ENCODE results near the gene TRIM58.

Gene TRIM58

GRCh38 chr1:247857069-247857984 is at the start of gene TRIM58:
Gene TRIM58 (plus strand): TSS chr1:247857187. CDS start chr1:247857247, 60 bp downstream.
- DNase-seq (ENCODE audit: low spot score): peak; percentile 90

- DNase-seq (ENCODE audit: low spot score): no peak
Observed at GRCh38 chr1:247812637-247813036, 44.4 kb upstream of the TRIM58 start.

GRCh38 chr1:247822060-247822459 is 34.9 kb upstream of the TRIM58 start:
- DNase-seq (ENCODE audit: low spot score): no peak

DNA sequence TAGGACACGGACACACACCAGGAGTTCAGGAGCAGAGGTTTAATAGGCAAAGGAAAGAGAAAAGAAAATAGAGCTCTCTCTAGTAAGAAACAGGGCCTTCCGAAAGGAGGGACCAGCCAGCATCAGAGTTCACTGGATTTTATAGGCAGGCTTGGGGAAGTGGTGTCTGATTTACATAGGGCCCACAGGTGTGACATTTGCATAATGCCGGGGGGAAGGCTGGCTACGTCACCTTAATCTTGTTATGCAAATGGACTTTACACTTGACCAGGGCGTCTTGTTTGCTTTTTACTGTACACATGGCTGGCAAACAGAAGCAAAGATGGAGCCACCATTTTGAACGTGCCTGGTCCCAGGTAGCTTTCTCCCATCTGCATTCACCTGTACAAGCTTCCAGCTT is 33.0 kb upstream of the TRIM58 start, which contains the start of gene OR14A16:
OR14A16 (minus strand) TSS at position 97 of the 400 bp plus-strand sequence. CDS start 8,390 bp downstream, outside the sequence.
- no peak for DNase-seq (ENCODE audit: low spot score)

DNA sequence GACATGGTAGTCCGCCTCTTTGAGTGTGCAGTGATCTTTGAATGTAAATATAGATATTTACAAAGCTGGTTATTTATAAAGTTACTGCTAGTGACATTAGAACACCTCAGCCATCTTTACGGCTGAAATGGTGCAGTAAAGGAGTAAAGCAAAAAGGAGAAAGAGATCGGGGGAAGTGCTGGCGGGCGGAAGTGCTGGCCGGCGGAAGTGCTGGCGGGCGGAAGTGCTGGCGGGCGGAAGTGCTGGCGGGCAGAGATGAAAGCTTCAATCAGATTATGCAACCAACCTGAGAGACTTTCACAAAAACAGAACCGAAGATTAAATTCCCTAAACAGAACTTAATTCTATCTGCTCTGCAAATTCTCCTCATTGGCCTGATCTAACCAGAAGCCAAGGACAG is 31.6 kb upstream of the TRIM58 start:
- no peak for DNase-seq (ENCODE audit: low spot score)

GRCh38 chr1:247829656-247830055 is 27.3 kb upstream of the TRIM58 start:
- no peak for DNase-seq (ENCODE audit: low spot score)

- no peak for DNase-seq (ENCODE audit: low spot score)
Observed at GRCh38 chr1:247833601-247834000, 23.4 kb upstream of the TRIM58 start.

GRCh38 chr1:247840818-247841217 is 16.2 kb upstream of the TRIM58 start:
- DNase-seq (ENCODE audit: low spot score): no peak

- no peak for DNase-seq (ENCODE audit: low spot score)
Observed at GRCh38 chr1:247841796-247842195, 15.2 kb upstream of the TRIM58 start, which contains the start of gene OR11L1. Gene OR11L1 (minus strand): TSS chr1:247841896. CDS start chr1:247841896, 0 bp downstream.

DNA sequence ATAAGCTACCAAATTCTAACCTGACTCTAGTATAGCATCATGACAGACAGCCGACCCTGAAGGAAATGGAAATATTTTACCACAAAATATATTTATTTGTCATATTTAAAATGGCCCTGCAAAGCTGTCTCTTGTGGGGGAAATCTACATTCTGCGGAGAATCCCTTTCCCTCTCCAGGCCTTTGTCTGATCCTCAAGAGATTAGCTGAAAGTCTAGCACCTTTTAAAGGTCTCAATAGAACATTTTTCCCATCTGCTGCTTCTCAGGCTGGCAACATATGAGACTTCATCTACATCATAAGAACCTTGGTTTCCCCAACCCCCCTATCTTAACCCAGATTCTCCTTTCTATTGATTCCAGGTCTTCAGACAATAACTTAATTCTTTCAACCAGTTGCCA is 13.6 kb upstream of the TRIM58 start:
- DNase-seq (ENCODE audit: low spot score): no peak

DNA sequence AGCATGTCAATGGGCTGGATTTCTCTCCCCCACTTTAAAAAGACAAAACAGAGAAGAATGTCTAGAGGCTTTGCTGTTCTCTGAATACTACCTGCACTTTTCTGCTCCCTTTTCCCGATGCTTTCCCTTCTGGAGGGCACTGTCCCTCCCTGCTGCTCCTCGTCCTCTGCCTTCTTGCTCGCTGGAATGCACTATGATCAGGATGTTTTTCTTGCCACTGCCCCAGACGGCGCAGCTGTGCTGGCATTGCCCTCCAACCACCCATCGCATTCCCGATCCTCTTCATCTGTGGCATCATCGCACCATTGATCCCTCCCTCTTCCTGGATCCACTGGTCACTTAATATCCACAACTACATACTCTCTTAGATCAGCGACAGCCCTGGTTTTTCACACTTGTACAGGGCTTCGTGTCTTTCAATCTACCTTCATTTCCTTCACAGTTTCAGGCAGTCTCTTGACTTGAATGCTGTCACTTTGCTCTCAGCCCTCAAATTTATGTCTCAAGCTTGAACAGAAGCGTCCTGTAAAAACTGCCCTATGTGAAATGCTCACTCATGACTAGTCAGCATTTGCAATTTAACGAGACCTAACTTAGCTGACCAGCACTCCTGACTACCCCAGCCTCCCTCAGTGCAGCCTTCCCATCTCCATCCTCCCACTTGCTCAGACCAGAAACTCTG is 11.8 kb upstream of the TRIM58 start:
- no peak for DNase-seq (ENCODE audit: low spot score)

DNA sequence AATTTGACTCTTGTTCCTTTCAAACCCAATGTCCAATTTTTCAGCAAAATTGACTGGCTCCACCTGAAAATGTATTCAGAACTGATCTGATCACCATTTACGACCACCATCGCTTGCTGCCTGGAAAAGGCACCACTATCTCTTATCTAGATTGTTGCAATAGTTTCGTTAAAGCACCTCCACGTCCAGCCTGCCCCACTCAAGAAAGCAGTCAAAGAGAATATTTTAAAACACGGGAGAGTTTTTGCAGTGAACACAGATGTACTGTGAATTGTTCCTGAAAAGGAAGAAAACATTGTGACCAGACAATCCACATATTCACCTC is 11.3 kb upstream of the TRIM58 start:
- DNase-seq (ENCODE audit: low spot score): no peak

DNA sequence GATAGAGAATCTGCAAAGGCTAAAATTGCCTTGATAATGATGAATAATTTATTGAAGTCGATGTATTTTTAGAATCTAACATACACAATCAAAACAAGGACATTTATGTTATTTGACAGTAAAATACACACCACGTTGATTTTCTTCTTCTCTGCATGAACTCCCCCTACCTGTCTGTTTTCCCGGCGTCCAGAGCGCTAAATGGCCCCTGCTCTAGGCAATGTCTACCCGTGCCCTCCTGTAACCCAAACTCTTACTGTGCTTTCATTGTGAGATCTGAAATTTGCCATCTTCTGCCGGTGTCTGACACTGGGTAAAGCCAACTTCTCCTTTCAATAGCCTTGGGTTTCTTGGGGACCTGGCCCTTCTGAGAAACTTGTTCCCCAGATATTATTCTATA is 8.6 kb upstream of the TRIM58 start:
- DNase-seq (ENCODE audit: low spot score): no peak

- no peak for DNase-seq (ENCODE audit: low spot score)
Observed at GRCh38 chr1:247849616-247850015, 7.4 kb upstream of the TRIM58 start.

DNA sequence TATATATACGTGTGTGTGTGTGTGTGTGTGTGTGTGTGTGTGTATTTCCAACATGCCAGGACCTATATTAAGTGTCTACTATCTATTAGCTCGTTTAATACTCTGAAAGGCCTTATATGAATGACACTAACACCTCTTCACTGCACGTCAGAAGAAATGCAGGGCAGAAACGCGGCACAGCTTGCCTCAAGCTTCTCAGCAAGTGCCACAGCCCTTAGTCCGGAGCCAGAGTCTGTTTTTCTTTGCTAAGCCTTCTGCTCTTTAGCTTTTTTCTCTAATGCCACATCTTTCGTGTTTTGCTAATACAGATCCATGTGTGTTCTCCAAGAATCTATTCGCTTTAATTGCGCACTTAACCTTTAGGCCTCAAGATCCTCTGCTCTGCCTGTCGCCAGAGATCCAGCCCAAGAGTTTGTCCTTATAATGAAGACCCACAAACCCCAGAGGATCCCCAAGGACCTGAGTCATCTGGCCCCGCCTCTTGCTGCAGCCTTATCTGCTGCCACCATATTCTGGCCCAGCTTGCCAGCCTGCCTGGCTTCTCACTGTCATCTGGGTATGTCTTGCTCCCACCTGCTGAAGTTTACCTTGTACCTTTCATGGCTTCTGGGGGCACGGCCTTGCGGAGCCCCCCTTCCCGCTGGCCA is 2.0 kb upstream of the TRIM58 start:
- no peak for DNase-seq (ENCODE audit: low spot score)

DNA sequence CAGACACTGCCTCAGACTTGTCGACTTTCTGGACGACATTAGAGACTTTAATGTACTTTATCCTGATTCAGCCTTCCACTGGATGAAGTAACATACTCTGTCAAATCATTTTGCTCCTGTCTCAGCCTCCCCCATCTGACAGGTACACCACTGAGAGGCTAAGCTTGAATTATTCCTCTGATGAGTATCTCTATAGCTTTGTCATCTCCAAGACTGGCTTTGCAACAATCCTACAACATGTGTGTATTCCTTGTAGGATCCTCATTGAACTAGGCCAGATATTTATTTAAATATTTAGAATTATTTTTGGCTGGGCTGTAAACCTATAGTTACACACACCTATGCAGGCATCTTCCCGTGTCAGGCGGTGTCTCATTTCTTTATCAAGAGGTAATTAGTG is 1.1 kb upstream of the TRIM58 start:
- no peak for DNase-seq (ENCODE audit: low spot score)

DNA sequence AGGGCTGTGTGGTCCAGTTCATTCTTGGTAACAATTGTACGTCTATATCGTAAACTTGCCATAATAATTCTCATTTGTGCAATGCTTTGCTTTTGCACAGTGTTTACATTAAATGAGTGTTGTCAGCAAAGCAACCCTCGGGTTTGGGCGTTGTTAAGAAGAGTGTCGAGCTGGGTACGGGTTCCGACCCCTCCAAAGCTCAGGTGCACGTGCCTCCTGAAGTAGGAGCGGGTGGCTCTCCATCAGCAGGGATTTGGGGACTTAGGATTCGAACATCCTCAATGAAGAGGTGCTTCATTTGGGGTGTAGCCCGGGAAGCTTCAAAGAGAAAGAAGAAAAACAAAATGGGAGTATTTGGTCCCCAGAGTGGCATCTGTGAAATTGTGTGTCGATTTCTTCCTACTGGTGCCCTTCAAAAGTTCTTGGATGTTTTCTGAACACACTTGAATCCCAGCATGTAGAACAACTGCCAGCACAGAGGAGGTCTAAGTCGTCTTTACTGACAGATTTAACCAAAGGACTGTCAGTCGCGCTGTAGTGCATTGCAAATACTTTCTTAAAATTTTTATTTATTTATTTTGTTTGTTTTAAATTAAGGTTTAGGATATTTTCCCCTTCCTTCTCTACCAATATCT is 1.1 kb downstream of the TRIM58 start:
- no peak for DNase-seq (ENCODE audit: low spot score)

DNA sequence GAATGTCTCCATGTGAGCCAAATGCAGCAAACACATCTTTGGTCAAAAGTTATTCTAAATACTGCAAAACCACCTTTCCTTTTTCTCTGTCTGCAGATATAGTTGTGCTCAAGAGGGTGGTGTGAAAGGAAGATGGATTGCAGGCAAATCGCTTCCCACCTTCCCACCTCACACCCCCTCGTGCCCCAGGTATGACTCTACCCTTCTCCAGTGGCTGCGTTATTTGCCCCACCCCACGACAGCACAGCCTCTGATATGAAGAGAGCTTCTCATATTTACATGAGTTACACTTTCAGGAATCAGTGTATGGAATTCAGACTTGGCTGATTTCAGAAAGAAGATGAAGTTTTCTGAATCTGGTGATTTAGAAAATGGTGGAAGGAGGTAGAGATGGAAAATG is 5.8 kb downstream of the TRIM58 start:
- DNase-seq (ENCODE audit: low spot score): no peak

- no peak for DNase-seq (ENCODE audit: low spot score)
Observed at GRCh38 chr1:247864644-247865043, 7.7 kb downstream of the TRIM58 start.

DNA sequence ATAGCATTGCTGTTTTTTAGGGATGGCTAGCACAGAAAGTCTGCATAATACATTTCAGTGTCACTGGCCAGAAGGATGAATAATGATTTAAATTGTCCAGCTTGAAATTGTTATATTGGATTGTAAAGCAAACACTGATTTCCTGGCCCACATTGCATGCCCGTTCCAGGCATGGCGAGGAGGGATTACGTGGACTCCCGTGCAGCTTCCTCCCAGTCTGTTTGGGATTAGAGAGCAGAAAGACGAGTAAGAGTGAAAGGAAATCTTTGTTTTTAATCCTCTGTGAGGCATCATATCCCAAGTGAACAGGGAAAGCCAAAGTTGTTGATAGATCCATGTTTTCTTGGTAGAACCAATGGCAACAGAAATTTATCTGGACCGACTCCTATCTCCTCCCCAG is 8.4 kb downstream of the TRIM58 start:
- no peak for DNase-seq (ENCODE audit: low spot score)

GRCh38 chr1:247883346-247883745 is 26.4 kb downstream of the TRIM58 start:
- DNase-seq (ENCODE audit: low spot score): no peak

DNA sequence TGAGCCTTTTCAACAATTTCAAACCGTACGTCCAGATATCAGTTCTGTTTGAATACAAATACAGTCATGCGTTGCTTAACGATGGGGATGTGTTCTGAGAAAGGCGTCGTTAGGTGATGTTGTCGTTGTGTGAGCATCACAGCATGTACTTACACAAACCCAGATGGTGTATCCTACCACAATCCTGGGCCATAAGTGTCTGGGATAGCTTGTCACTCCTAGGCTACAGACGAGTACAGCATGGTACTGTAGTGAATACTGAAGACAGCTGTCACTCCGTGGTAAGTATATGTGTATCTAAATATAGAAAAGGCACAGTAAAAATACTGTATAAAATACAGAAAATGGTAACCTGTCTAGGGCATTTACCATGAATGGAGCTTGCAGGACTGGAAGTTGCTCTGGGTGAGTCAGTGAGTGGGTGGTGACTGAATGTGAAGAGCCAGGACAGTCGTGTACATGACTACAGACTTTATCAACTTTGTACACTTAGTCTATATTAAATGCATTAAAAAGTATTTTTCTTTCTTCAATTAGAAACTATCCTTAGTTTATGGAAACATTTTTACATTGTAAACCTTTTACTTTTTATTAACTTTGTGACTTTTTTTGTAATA is 27.9 kb downstream of the TRIM58 start:
- no peak for DNase-seq (ENCODE audit: low spot score)
